H9 (cell line): ENCODE measurements around the gene EXOSC2. TPM values are rescaled to one million over a fixed set of nuclear protein-coding genes. Genes with fewer than 3 reads are reported as not detected.

ENCODE experiments used
- DNase-seq: peaks from one replicate; pipeline ENCODE4 v3.0.0-alpha.2; 2017
- H2AFZ ChIP-seq: one replicate; pipeline ENCODE4 v1.6.1; 2013; ENCODE audit warnings: mild to moderate bottlenecking, low read length, control low read depth, moderate library complexity
- H2AK5ac ChIP-seq: 2 replicates; pipeline ENCODE4 v1.6.1; 2013; ENCODE audit warnings: low read length, control low read depth, mixed read lengths; ENCODE audit not compliant: insufficient read length
- H2BK120ac ChIP-seq: one replicate; pipeline ENCODE4 v1.6.1; 2013; ENCODE audit warnings: low read depth, mild to moderate bottlenecking, low read length, control low read depth, inconsistent platforms; ENCODE audit not compliant: poor library complexity, severe bottlenecking
- H2BK12ac ChIP-seq: 2 replicates; pipeline ENCODE4 v1.6.1; 2013; ENCODE audit warnings: low read length, control low read depth, mixed read lengths, low read depth; ENCODE audit not compliant: insufficient read length
- H2BK15ac ChIP-seq: 2 replicates; pipeline ENCODE4 v1.6.1; 2013; ENCODE audit warnings: low read depth, low read length, control low read depth
- H2BK20ac ChIP-seq: one replicate; pipeline ENCODE4 v1.6.1; 2013; ENCODE audit warnings: low read depth, mild to moderate bottlenecking, low read length, control low read depth, inconsistent platforms; ENCODE audit not compliant: poor library complexity, severe bottlenecking
- H2BK5ac ChIP-seq: 2 replicates; pipeline ENCODE4 v1.6.1; 2013; ENCODE audit warnings: low read length, control low read depth, mixed read lengths; ENCODE audit not compliant: insufficient read length
- H3K14ac ChIP-seq: 2 replicates; pipeline ENCODE4 v1.6.1; 2013; ENCODE audit warnings: low read length, control low read depth; ENCODE audit not compliant: insufficient read depth
- H3K18ac ChIP-seq: 2 replicates; pipeline ENCODE4 v1.6.1; 2013; ENCODE audit warnings: low read depth, mild to moderate bottlenecking, mixed read lengths, low read length, control low read depth; ENCODE audit not compliant: insufficient read length
- H3K23ac ChIP-seq: 2 replicates; pipeline ENCODE4 v1.6.1; 2013; ENCODE audit warnings: low read length, control low read depth, mixed read lengths, low read depth; ENCODE audit not compliant: insufficient read length
- H3K23me2 ChIP-seq: 2 replicates; pipeline ENCODE4 v1.6.1; 2013; ENCODE audit warnings: low read depth, mild to moderate bottlenecking, mixed read lengths, low read length, control low read depth; ENCODE audit not compliant: insufficient read length, poor library complexity, severe bottlenecking
- H3K27ac ChIP-seq: 2 replicates; pipeline ENCODE4 v1.5.1; 2013; ENCODE audit warnings: low read length, control low read depth, mixed read lengths, low read depth; ENCODE audit not compliant: insufficient read length
- H3K27me3 ChIP-seq: 2 replicates; pipeline ENCODE4 v1.6.1; 2013; ENCODE audit warnings: low read length, control low read depth, inconsistent platforms; ENCODE audit not compliant: insufficient read depth
- H3K4ac ChIP-seq: 2 replicates; pipeline ENCODE4 v1.6.1; 2013; ENCODE audit warnings: low read depth, mild to moderate bottlenecking, control low read depth, inconsistent platforms, low read length, moderate library complexity
- H3K4me1 ChIP-seq: 2 replicates; pipeline ENCODE4 v1.6.1; 2013; ENCODE audit warnings: low read length, control low read depth, inconsistent platforms; ENCODE audit not compliant: insufficient read depth
- H3K4me2 ChIP-seq: 2 replicates; pipeline ENCODE4 v1.6.1; 2013; ENCODE audit warnings: low read length, control low read depth, mixed read lengths; ENCODE audit not compliant: insufficient read length, insufficient read depth
- H3K56ac ChIP-seq: 2 replicates; pipeline ENCODE4 v1.6.1; 2013; ENCODE audit warnings: low read depth, mild to moderate bottlenecking, mixed read lengths, low read length, control low read depth; ENCODE audit not compliant: insufficient read length
- H3K79me1 ChIP-seq: 2 replicates; pipeline ENCODE4 v1.6.1; 2013; ENCODE audit warnings: low read depth, mild to moderate bottlenecking, moderate library complexity, low read length, control low read depth, inconsistent platforms; ENCODE audit not compliant: insufficient read depth, poor library complexity, severe bottlenecking
- H3K79me2 ChIP-seq: 2 replicates; pipeline ENCODE4 v1.6.1; 2013; ENCODE audit warnings: low read length, control low read depth, inconsistent platforms; ENCODE audit not compliant: insufficient read depth
- H3K9ac ChIP-seq: 2 replicates; pipeline ENCODE4 v1.6.1; 2013; ENCODE audit warnings: low read length, control low read depth, mixed read lengths; ENCODE audit not compliant: insufficient read length; ENCODE audit errors: extremely low read depth
- H3K9me3 ChIP-seq: one replicate; pipeline ENCODE4 v1.6.1; 2013; ENCODE audit warnings: low read depth, low read length, inconsistent platforms; ENCODE audit not compliant: control insufficient read depth
- H3T11ph ChIP-seq: one replicate; pipeline ENCODE4 v1.6.1; 2013; ENCODE audit warnings: mild to moderate bottlenecking, low read length, control low read depth, inconsistent platforms
- H4K20me1 ChIP-seq: one replicate; pipeline ENCODE4 v1.6.1; 2013; ENCODE audit not compliant: control insufficient read depth, insufficient read length, insufficient read depth
- H4K5ac ChIP-seq: 2 replicates; pipeline ENCODE4 v1.6.1; 2013; ENCODE audit warnings: low read depth, mild to moderate bottlenecking, mixed read lengths, low read length, control low read depth; ENCODE audit not compliant: insufficient read length
- H4K8ac ChIP-seq: replicated peaks from 2 replicates; pipeline ENCODE4 v1.6.1; 2013; ENCODE audit warnings: low read length, control low read depth, mixed read lengths, low read depth; ENCODE audit not compliant: insufficient read length
- H4K91ac ChIP-seq: 2 replicates; pipeline ENCODE4 v1.6.1; 2013; ENCODE audit warnings: low read depth, mild to moderate bottlenecking, moderate library complexity, mixed read lengths, low read length, control low read depth; ENCODE audit not compliant: insufficient read length
- H3K27ac Mint-ChIP-seq, 3 experiments: 2 replicates in 2 of 3; 3 replicates in 1 of 3; pipeline ENCODE4 v1.8.0; 2020 to 2021; ENCODE audit warnings: mixed read lengths in 3 of 3, mild to moderate bottlenecking in 1 of 3, moderate library complexity in 1 of 3
- H3K27me3 Mint-ChIP-seq: 2 replicates; pipeline ENCODE4 v1.8.0; 2021; ENCODE audit warnings: low read depth, mild to moderate bottlenecking, moderate library complexity, mixed read lengths
- H3K36me3 Mint-ChIP-seq, 3 experiments: 2 replicates in 2 of 3; 3 replicates in 1 of 3; pipeline ENCODE4 v1.8.0; 2020 to 2021; ENCODE audit warnings: low read depth in 3 of 3, mixed read lengths in 3 of 3; ENCODE audit not compliant: insufficient read depth in 1 of 3
- H3K4me1 Mint-ChIP-seq, 2 experiments: 2 replicates each; pipeline ENCODE4 v1.8.0; 2020; ENCODE audit warnings: mixed read lengths in 2 of 2
- H3K4me3 Mint-ChIP-seq, 2 experiments: 2 replicates in 1 of 2; 3 replicates in 1 of 2; pipeline ENCODE4 v1.8.0; 2020 to 2021; ENCODE audit warnings: mild to moderate bottlenecking in 2 of 2, mixed read lengths in 2 of 2, moderate library complexity in 1 of 2
- H3K9me3 Mint-ChIP-seq, 2 experiments: 2 replicates in 1 of 2; 3 replicates in 1 of 2; pipeline ENCODE4 v1.8.0; 2020; ENCODE audit warnings: mild to moderate bottlenecking in 2 of 2, mixed read lengths in 2 of 2, moderate library complexity in 1 of 2
- CTCF ChIP-seq: fragments of 200-600 bp; sonication (generic); conservative IDR thresholded peaks from 3 replicates; pipeline ENCODE4 v1.8.0; 2021; ENCODE audit warnings: antibody characterized with exemption, mild to moderate bottlenecking
- WGBS: extraction: QIAGEN DNeasy Blood & Tissue Kit; methylation state at CpG from one replicate; pipeline ENCODE4 v1.1.7; 2013; ENCODE audit warnings: missing lambda C conversion rate, low lambda C conversion rate, mixed read lengths; ENCODE audit not compliant: insufficient read length; ENCODE audit errors: extremely low coverage; 5-methylcytosine and 5-hydroxymethylcytosine counted together
- total RNA-seq: library from RNA; stranded (reverse); gene quantifications from 2 replicates; pipeline ENCODE4 v1.2.1, GENCODE V29; 2021

Gene EXOSC2
- total RNA-seq, 1 experiment from 2014 or later = 94.5 TPM

DNA sequence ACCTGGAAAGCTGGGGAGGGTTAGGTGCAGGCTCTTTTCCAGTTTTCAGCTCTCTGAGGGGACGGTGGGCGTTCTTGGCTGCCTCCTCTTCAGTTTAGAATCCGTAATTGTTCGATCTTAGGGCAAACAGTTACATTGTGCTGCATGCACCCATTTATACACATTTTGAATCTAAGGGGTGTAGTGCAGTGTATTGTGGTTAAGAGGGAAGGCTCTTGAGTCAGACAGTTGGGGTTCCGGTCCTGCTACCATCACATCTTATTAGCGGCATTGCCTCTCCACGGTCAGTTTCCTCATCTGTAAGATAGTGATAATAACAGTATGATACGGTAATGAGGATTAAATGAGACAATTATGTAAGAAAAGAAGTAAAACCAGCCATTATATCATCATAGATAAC is 625 bp downstream of the EXOSC2 start:
- Histone ChIP-seq H2AK5ac (no peak overlapping the region), H2AFZ (no peak overlapping the region), H4K8ac (no peak overlapping the region), H3K79me2 (peaks cover 15% of the 10 kb centered on the region; the same call in 1 of the 2 replicates), H3K14ac (peak overlapping the region; percentile 66; the same call in 1 of the 2 replicates), H2BK20ac (no peak overlapping the region), H4K5ac (peak overlapping the region; percentile 33), H3K27ac (no peak overlapping the region), H3K27me3 (no peaks in the 10 kb centered on the region), H3K9ac (peak overlapping the region; percentile 99), H3K23me2 (peaks cover 7% of the 10 kb centered on the region), H3K23ac (no peak overlapping the region), H3K4me2 (peak overlapping the region; percentile 97), H2BK120ac (no peak overlapping the region), H3K9me3 (no peaks in the 10 kb centered on the region), H3T11ph (no peak overlapping the region), H3K4ac (no peak overlapping the region; the same call in 1 of the 2 replicates), H2BK5ac (no peak overlapping the region), H3K4me1 (no peaks in the 10 kb centered on the region; the same call in 1 of the 2 replicates), H3K18ac (peak overlapping the region; percentile 80), H2BK15ac (no peak overlapping the region), H3K56ac (peak overlapping the region; percentile 1), H4K91ac (peak overlapping the region; percentile 54), H2BK12ac (no peak overlapping the region), H3K79me1 (peaks cover 9% of the 10 kb centered on the region), H4K20me1 (no peaks in the 10 kb centered on the region)
- Mint-ChIP-seq H3K27me3 (no peaks in the 10 kb centered on the region; the same call in 1 of the 2 replicates), H3K36me3 (peaks cover 38 to 44% (median 42%) of the 10 kb centered on the region in 3 experiments), H3K9me3 (0 out of 5 replicates have a peak, but pooled peaks cover 0 to 2% of the 10 kb centered on the region in 2 experiments), H3K4me1 (peaks cover 46 to 47% of the 10 kb centered on the region in 2 experiments), H3K4me3 (peak overlapping the region; percentile 98 to 99), H3K27ac (peak overlapping the region; percentile 49 to 99 (median 97); a peak in 6 of 7 replicates)
- no CpG with 5 or more reads among the region's 8 CpGs for WGBS
- TF ChIP-seq CTCF = no peak
- DNase-seq = no peak
